GM23338 (cell line): ENCODE results near the gene PRUNE2. TPM values are rescaled to one million over a fixed set of nuclear protein-coding genes. Genes with fewer than 3 reads are reported as not detected.

ENCODE experiments used
- ATAC-seq: fragments of 200-7000 bp; cut with Tn5 transposase; 3 replicates; pipeline ENCODE4 v1.9.1; 2020
- DNase-seq: peaks from one replicate; pipeline ENCODE4 v3.0.0-alpha.2; 2015; ENCODE audit warnings: low spot score
- H2AFZ ChIP-seq: fragments of 200-600 bp; sonication (generic); 2 replicates; pipeline ENCODE4 v1.8.0; 2016; ENCODE audit warnings: antibody characterized with exemption, mild to moderate bottlenecking, moderate library complexity
- H3F3A ChIP-seq: fragments of 200-600 bp; sonication (generic); replicated peaks from 2 replicates; pipeline ENCODE4 v1.8.0; 2017; ENCODE audit warnings: antibody characterized with exemption, mixed run types, low read depth
- H3K27ac ChIP-seq: fragments of 200-600 bp; sonication (generic); 2 replicates; pipeline ENCODE4 v1.6.1; 2016; ENCODE audit warnings: low read depth
- H3K27me3 ChIP-seq: fragments of 200-600 bp; sonication (generic); 2 replicates; pipeline ENCODE4 v1.8.0; 2016; ENCODE audit warnings: mild to moderate bottlenecking, mixed run types, moderate library complexity; ENCODE audit not compliant: insufficient read depth
- H3K36me3 ChIP-seq: fragments of 200-600 bp; sonication (generic); 2 replicates; pipeline ENCODE4 v1.8.0; 2016; ENCODE audit warnings: mild to moderate bottlenecking; ENCODE audit not compliant: insufficient read depth
- H3K4me1 ChIP-seq: fragments of 200-600 bp; sonication (generic); 2 replicates; pipeline ENCODE4 v1.8.0; 2016; ENCODE audit warnings: mild to moderate bottlenecking, moderate library complexity; ENCODE audit not compliant: insufficient read depth
- H3K4me2 ChIP-seq: fragments of 200-600 bp; sonication (generic); 2 replicates; pipeline ENCODE4 v1.7.1; 2017; ENCODE audit warnings: mixed run types
- H3K4me3 ChIP-seq: fragments of 200-600 bp; sonication (generic); 2 replicates; pipeline ENCODE4 v1.6.1; 2016; ENCODE audit warnings: mixed run types
- H3K79me2 ChIP-seq: fragments of 200-600 bp; sonication (generic); replicated peaks from 2 replicates; pipeline ENCODE4 v1.8.0; 2017; ENCODE audit warnings: mild to moderate bottlenecking; ENCODE audit not compliant: insufficient read depth
- H3K9me2 ChIP-seq: fragments of 200-600 bp; sonication (generic); 2 replicates; pipeline ENCODE4 v1.8.0; 2017; ENCODE audit not compliant: insufficient read depth
- H4K20me1 ChIP-seq: fragments of 200-600 bp; sonication (generic); replicated peaks from 2 replicates; pipeline ENCODE4 v1.8.0; 2017; ENCODE audit warnings: mild to moderate bottlenecking; ENCODE audit not compliant: insufficient read depth
- H3K27ac Mint-ChIP-seq: 2 replicates; pipeline ENCODE4 v1.8.0; 2020; ENCODE audit warnings: inconsistent platforms, mild to moderate bottlenecking, moderate library complexity, mixed read lengths
- H3K27me3 Mint-ChIP-seq: 3 replicates; pipeline ENCODE4 v1.8.0; 2022; ENCODE audit warnings: low read depth, mild to moderate bottlenecking, moderate library complexity, mixed read lengths, inconsistent platforms; ENCODE audit not compliant: insufficient read depth, poor library complexity
- H3K36me3 Mint-ChIP-seq: 3 replicates; pipeline ENCODE4 v1.8.0; 2021; ENCODE audit warnings: low read depth, mild to moderate bottlenecking, inconsistent platforms, moderate library complexity, mixed read lengths
- H3K4me1 Mint-ChIP-seq: 3 replicates; pipeline ENCODE4 v1.8.0; 2020; ENCODE audit warnings: mild to moderate bottlenecking, inconsistent platforms, mixed read lengths
- H3K4me3 Mint-ChIP-seq: 3 replicates; pipeline ENCODE4 v1.8.0; 2021; ENCODE audit warnings: moderate library complexity, mild to moderate bottlenecking, inconsistent platforms, mixed read lengths
- H3K9me3 Mint-ChIP-seq: 3 replicates; pipeline ENCODE4 v1.8.0; 2020; ENCODE audit warnings: moderate library complexity, mild to moderate bottlenecking, inconsistent platforms, mixed read lengths
- CREB1 ChIP-seq: fragments of 250-450 bp; sonication (Bioruptor Pico); IDR thresholded peaks from 2 replicates; pipeline ENCODE4 v1.5.0; 2020; ENCODE audit warnings: low read depth, mild to moderate bottlenecking, moderate library complexity
- CTCF ChIP-seq, 2 experiments: fragments of 200-600 bp in 1 of 2; sonication (generic) in 1 of 2; conservative IDR thresholded peaks; 2 replicates each; pipeline versions ENCODE4 v1.5.1 to v1.6.1; 2016 to 2017; ENCODE audit warnings: antibody characterized with exemption in 2 of 2, low read depth in 2 of 2, mild to moderate bottlenecking in 2 of 2, moderate library complexity in 1 of 2
- ETS1 ChIP-seq: IDR thresholded peaks from 2 replicates; pipeline ENCODE4 v1.6.1; 2016; ENCODE audit warnings: antibody characterized with exemption
- EZH2 ChIP-seq: fragments of 200-600 bp; sonication (generic); IDR thresholded peaks from one replicate; pipeline ENCODE4 v1.8.0; 2017; ENCODE audit warnings: antibody characterized with exemption, mild to moderate bottlenecking, low read depth; ENCODE audit not compliant: unreplicated experiment
- EZH2phosphoT487 ChIP-seq: fragments of 200-600 bp; sonication (generic); IDR thresholded peaks from one replicate; pipeline ENCODE4 v1.8.1; 2018; ENCODE audit warnings: antibody characterized with exemption; ENCODE audit not compliant: unreplicated experiment
- JUNB ChIP-seq: IDR thresholded peaks from one replicate; pipeline ENCODE4 v1.6.1; 2016; ENCODE audit warnings: antibody characterized with exemption; ENCODE audit not compliant: unreplicated experiment
- NANOG ChIP-seq: IDR thresholded peaks from 2 replicates; pipeline ENCODE4 v1.6.1; 2016; ENCODE audit warnings: antibody characterized with exemption, borderline replicate concordance
- STAT1 ChIP-seq: IDR thresholded peaks from one replicate; pipeline ENCODE4 v1.6.1; 2016; ENCODE audit warnings: antibody characterized with exemption; ENCODE audit not compliant: unreplicated experiment
- ZNF331 ChIP-seq: fragments of 250-450 bp; sonication (Bioruptor Pico); IDR thresholded peaks from 2 replicates; pipeline ENCODE4 v1.5.0; 2020; ENCODE audit warnings: low read depth, mild to moderate bottlenecking, moderate library complexity
- polyA plus RNA-seq: library from polyadenylated mRNA; unstranded; fragments of >200 nt; fragmentation: Nextera tagmentation; extraction: Ambion mirVana; gene quantifications from 2 replicates; pipeline ENCODE4 v1.2.1, GENCODE V29; 2016
- total RNA-seq: library from RNA; depleted of rRNA; stranded (reverse); fragments of >200 nt; shearing (Covaris generic); gene quantifications from 2 replicates; pipeline ENCODE4 v1.2.3, GENCODE V29; 2014

The PRUNE2 gene
- total and polyA plus RNA-seq, 2 experiments from 2014 or later, result 10.6 to 26.5 TPM

DNA sequence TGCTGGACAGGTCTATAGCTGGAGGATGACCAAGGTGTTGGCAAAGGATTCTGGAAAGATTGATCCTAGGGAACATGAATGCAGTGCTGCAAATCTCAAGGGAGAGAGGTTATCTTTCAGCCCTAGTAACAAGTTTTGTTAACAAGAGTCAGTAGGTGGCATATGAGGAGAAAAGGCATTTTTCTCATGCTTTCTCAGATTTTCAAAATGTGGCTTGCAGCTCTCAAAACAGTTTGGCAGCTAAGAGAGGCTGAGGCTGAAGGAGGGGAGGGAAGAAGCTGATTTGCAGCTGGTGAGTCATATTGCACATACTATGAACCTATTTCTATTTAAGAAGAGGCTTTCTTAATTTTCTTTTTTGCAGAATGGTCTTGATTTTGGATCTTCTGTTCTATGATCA, 205.9 kb downstream of the PRUNE2 start:
- no peaks in the 10 kb centered on the region for H3K36me3 Mint-ChIP-seq
- Histone ChIP-seq H3K79me2 (no peaks in the 10 kb centered on the region), H3K36me3 (no peaks in the 10 kb centered on the region), H3K27ac (no peak overlapping the region), H3F3A (no peaks in the 10 kb centered on the region), H3K27me3 (no peaks in the 10 kb centered on the region), H4K20me1 (no peaks in the 10 kb centered on the region), H3K4me1 (no peaks in the 10 kb centered on the region; the same call in 1 of the 2 replicates), H2AFZ (no peak overlapping the region), H3K4me2 (no peak overlapping the region), H3K9me2 (0 out of 2 replicates have a peak, but pooled peaks cover 4% of the 10 kb centered on the region), H3K4me3 (no peak overlapping the region)
- no peak for DNase-seq
- ATAC-seq, result no peak
- no peak for TF ChIP-seq CREB1 (CRISPR knock-in tag)
- TF ChIP-seq ZNF331 (CRISPR knock-in tag), result no peak
- TF ChIP-seq NANOG, result no peak
- no peak for TF ChIP-seq EZH2
- peaks cover 11% of the 10 kb centered on the region; the same call in 2 of the 3 replicates for H3K4me1 Mint-ChIP-seq
- no peaks in the 10 kb centered on the region for H3K9me3 Mint-ChIP-seq
- no peak overlapping the region for H3K27ac Mint-ChIP-seq
- no peak overlapping the region for H3K4me3 Mint-ChIP-seq
- H3K27me3 Mint-ChIP-seq, result peaks cover 3% of the 10 kb centered on the region

GRCh38 chr9:76697554-76697953, 208.4 kb downstream of the PRUNE2 start:
- Mint-ChIP-seq H3K36me3 (no peaks in the 10 kb centered on the region), H3K27ac (no peak overlapping the region), H3K4me3 (no peak overlapping the region), H3K9me3 (no peaks in the 10 kb centered on the region), H3K4me1 (peaks cover 14% of the 10 kb centered on the region; the same call in 2 of the 3 replicates), H3K27me3 (no peaks in the 10 kb centered on the region)
- H3K9me2 ChIP-seq, result 0 out of 2 replicates have a peak, but pooled peaks cover 4% of the 10 kb centered on the region
- peaks cover 1% of the 10 kb centered on the region; the same call in 1 of the 2 replicates for H3K27me3 ChIP-seq
- no peak for DNase-seq
- peaks cover 2% of the 10 kb centered on the region; the same call in 1 of the 2 replicates for H3K4me1 ChIP-seq
- H3K36me3 ChIP-seq, result no peaks in the 10 kb centered on the region
- no peak overlapping the region for H3K4me3 ChIP-seq
- H3K4me2 ChIP-seq, result no peak overlapping the region
- H2AFZ ChIP-seq, result no peak overlapping the region
- ATAC-seq, result no peak
- H4K20me1 ChIP-seq, result no peaks in the 10 kb centered on the region
- no peaks in the 10 kb centered on the region for H3F3A ChIP-seq
- TF ChIP-seq EZH2phosphoT487, result no peak
- TF ChIP-seq STAT1, result no peak
- no peak for TF ChIP-seq CTCF (conservative IDR thresholded peaks at IDR 0.05; ENCODE audit: low read depth in 2 of 2)
- no peaks in the 10 kb centered on the region for H3K79me2 ChIP-seq
- H3K27ac ChIP-seq, result no peak overlapping the region

GRCh38 chr9:76697081-76697480, 208.8 kb downstream of the PRUNE2 start:
- 0 out of 2 replicates have a peak, but pooled peaks cover 4% of the 10 kb centered on the region for H3K9me2 ChIP-seq
- no peaks in the 10 kb centered on the region for H4K20me1 ChIP-seq
- H3K27me3 ChIP-seq, result peaks cover 6% of the 10 kb centered on the region
- H2AFZ ChIP-seq, result no peak overlapping the region
- H3K27ac ChIP-seq, result no peak overlapping the region
- H3K36me3 ChIP-seq, result no peaks in the 10 kb centered on the region
- Mint-ChIP-seq H3K4me1 (peaks cover 18% of the 10 kb centered on the region; the same call in 2 of the 3 replicates), H3K9me3 (no peaks in the 10 kb centered on the region), H3K27ac (no peak overlapping the region), H3K4me3 (no peak overlapping the region), H3K36me3 (no peaks in the 10 kb centered on the region), H3K27me3 (no peaks in the 10 kb centered on the region)
- no peak overlapping the region for H3K4me3 ChIP-seq
- DNase-seq, result no peak
- peaks cover 6% of the 10 kb centered on the region; the same call in 1 of the 2 replicates for H3K4me1 ChIP-seq
- no peak overlapping the region for H3K4me2 ChIP-seq
- no peak for ATAC-seq
- no peaks in the 10 kb centered on the region for H3K79me2 ChIP-seq
- H3F3A ChIP-seq, result no peaks in the 10 kb centered on the region
- TF ChIP-seq ETS1 (no peak), JUNB (no peak)
